Adrenal gland (tissue), 5 donors: ENCODE data around the gene EVPLL.

Experiments
- CTCF ChIP-seq, 6 experiments: fragments of 450-650 bp in 4 of 6; fragments of 200-600 bp in 2 of 6; sonication (generic) in 1 of 6; IDR thresholded peaks; 1 replicate in 5 of 6; 2 replicates in 1 of 6; pipeline versions ENCODE4 v1.5.1 to v1.8.0; 2016 to 2021; ENCODE audit warnings: antibody characterized with exemption in 6 of 6, mild to moderate bottlenecking in 2 of 6, moderate library complexity in 1 of 6
- POLR2A ChIP-seq, 2 donors: fragments of 450-650 bp; IDR thresholded peaks; one replicate each; pipeline ENCODE4 v1.6.1; 2017; ENCODE audit warnings: antibody characterized with exemption in 2 of 2, mild to moderate bottlenecking in 2 of 2, moderate library complexity in 1 of 2
- donor health status: DM: no; HTN: no; CAD: no.

DNA sequence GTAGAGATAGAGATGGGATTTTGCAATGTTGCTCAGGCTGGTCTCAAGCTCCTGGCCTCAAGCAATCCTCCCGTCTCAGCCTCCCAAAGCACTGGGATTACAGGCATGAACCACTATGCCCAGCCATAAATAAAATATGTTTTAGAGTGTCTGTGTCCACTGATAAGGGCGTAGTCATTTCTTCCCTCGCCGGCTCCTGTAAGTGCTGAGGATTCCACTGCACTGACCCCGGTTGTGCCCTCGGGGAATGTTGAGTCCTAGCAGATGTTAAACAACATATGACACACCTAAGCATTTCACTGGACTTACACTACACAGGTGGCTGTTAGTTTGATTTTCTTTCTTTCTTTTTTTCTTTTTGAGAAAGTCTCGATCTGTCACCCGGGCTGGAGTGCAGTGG, 8.6 kb upstream of the EVPLL start:
- TF ChIP-seq CTCF (IDR thresholded peaks at IDR 0.05), result no peak
- no peak for TF ChIP-seq POLR2A (IDR thresholded peaks at IDR 0.05)
